ENCODE data around the gene SZRD1. TPM values are rescaled to one million over a fixed set of nuclear protein-coding genes. Genes with fewer than 3 reads are reported as not detected.

Gene SZRD1
- total and polyA plus RNA-seq, 9 of the 15 experiments (the other 6 are each of a cell fraction or from before 2014, with no cell fraction given) = 3.9 to 149 (median 82.5) TPM

GRCh38 chr1:16418823-16419425, 51.9 kb downstream of the SZRD1 start:
- Histone ChIP-seq H4K20me1 (replicated peaks; ENCODE audit: control insufficient read depth, insufficient read depth, low read length) (no peaks in the 10 kb centered on the region), H3K9ac (ENCODE audit: insufficient read depth in 1 of 2, low read depth in 2 of 2, low read length in 2 of 2) (no peak overlapping the region), H2AFZ (ENCODE audit: low read depth, low read length) (no peak overlapping the region), H3K36me3 (ENCODE audit: control insufficient read depth, insufficient read depth, low read length) (no peaks in the 10 kb centered on the region), H3K9me3 (replicated peaks; ENCODE audit: control insufficient read depth, insufficient read depth, low read depth, low read length) (no peaks in the 10 kb centered on the region), H3K4me1 (replicated peaks in 1 of 2; ENCODE audit: control insufficient read depth in 2 of 2, insufficient read depth in 2 of 2, low read length in 2 of 2) (peaks cover 0 to 16% of the 10 kb centered on the region in 2 experiments; a peak in 3 of 5 replicates), H3K4me3 (no peak overlapping the region), H3K27me3 (ENCODE audit: control insufficient read depth in 2 of 2, insufficient read depth in 2 of 2, low read length in 2 of 2) (peaks cover 8 to 22% of the 10 kb centered on the region in 2 experiments; a peak in 4 of 5 replicates), H3K4me2 (ENCODE audit: insufficient read depth, low read length) (no peak overlapping the region), H3K27ac (ENCODE audit: extremely low read depth, low read depth, low read length) (no peak overlapping the region), H3K79me2 (ENCODE audit: control insufficient read depth, insufficient read depth, low read length) (no peaks in the 10 kb centered on the region), H3K9me1 (ENCODE audit: control insufficient read depth, insufficient read depth, low read length) (no peaks in the 10 kb centered on the region)
- intact Hi-C loops (cut with micrococcal nuclease) = no loop called here
- peak; percentile 49 for FAIRE-seq
- WGBS (ENCODE audit: insufficient coverage, low coverage, missing lambda C conversion rate) = 38% methylated on average over 7 of the region's 7 CpGs
- DNase-seq (ENCODE audit: extremely low read depth in 1 of 4, low spot score in 3 of 4) = no peak
- in situ Hi-C loops (cut with MboI) = no loop called here
- POLR2A ChIA-PET = interaction anchor here (1.6 kb wide), 1 partner anchor 12 kb away, joined by 4 read pairs; no protein-coding TSS in a partner anchor
- CTCF ChIA-PET (ENCODE audit: low intra/inter-chr PET ratio) = no interaction called here
- no peak for ATAC-seq
- BruUV-seq (replicated peaks) = no TSS peak
- TF ChIP-seq RHOXF2B (CRISPR knock-in tag; conservative IDR thresholded peaks at IDR 0.05) = no peak
- no peak for TF ChIP-seq CTCF (IDR thresholded peaks at IDR 0.05 in 2 of 3, conservative IDR thresholded peaks at IDR 0.05 in 1 of 3; ENCODE audit: insufficient read depth in 2 of 3, low read depth in 1 of 3, low read length in 3 of 3)
- TF ChIP-seq ZNF778 (CRISPR knock-in tag; IDR thresholded peaks at IDR 0.05) = no peak
- no peak for TF ChIP-seq XRCC5 (IDR thresholded peaks at IDR 0.05; ENCODE audit: low read depth, low read length)
- TF ChIP-seq, protein P1, sequence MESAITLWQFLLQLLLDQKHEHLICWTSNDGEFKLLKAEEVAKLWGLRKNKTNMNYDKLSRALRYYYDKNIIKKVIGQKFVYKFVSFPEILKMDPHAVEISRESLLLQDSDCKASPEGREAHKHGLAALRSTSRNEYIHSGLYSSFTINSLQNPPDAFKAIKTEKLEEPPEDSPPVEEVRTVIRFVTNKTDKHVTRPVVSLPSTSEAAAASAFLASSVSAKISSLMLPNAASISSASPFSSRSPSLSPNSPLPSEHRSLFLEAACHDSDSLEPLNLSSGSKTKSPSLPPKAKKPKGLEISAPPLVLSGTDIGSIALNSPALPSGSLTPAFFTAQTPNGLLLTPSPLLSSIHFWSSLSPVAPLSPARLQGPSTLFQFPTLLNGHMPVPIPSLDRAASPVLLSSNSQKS (CRISPR knock-in tag; IDR thresholded peaks at IDR 0.05) = no peak
- peak; percentile 62 to 83 for TF ChIP-seq TRIM24 (IDR thresholded peaks at IDR 0.05)
- TF ChIP-seq, protein P2, sequence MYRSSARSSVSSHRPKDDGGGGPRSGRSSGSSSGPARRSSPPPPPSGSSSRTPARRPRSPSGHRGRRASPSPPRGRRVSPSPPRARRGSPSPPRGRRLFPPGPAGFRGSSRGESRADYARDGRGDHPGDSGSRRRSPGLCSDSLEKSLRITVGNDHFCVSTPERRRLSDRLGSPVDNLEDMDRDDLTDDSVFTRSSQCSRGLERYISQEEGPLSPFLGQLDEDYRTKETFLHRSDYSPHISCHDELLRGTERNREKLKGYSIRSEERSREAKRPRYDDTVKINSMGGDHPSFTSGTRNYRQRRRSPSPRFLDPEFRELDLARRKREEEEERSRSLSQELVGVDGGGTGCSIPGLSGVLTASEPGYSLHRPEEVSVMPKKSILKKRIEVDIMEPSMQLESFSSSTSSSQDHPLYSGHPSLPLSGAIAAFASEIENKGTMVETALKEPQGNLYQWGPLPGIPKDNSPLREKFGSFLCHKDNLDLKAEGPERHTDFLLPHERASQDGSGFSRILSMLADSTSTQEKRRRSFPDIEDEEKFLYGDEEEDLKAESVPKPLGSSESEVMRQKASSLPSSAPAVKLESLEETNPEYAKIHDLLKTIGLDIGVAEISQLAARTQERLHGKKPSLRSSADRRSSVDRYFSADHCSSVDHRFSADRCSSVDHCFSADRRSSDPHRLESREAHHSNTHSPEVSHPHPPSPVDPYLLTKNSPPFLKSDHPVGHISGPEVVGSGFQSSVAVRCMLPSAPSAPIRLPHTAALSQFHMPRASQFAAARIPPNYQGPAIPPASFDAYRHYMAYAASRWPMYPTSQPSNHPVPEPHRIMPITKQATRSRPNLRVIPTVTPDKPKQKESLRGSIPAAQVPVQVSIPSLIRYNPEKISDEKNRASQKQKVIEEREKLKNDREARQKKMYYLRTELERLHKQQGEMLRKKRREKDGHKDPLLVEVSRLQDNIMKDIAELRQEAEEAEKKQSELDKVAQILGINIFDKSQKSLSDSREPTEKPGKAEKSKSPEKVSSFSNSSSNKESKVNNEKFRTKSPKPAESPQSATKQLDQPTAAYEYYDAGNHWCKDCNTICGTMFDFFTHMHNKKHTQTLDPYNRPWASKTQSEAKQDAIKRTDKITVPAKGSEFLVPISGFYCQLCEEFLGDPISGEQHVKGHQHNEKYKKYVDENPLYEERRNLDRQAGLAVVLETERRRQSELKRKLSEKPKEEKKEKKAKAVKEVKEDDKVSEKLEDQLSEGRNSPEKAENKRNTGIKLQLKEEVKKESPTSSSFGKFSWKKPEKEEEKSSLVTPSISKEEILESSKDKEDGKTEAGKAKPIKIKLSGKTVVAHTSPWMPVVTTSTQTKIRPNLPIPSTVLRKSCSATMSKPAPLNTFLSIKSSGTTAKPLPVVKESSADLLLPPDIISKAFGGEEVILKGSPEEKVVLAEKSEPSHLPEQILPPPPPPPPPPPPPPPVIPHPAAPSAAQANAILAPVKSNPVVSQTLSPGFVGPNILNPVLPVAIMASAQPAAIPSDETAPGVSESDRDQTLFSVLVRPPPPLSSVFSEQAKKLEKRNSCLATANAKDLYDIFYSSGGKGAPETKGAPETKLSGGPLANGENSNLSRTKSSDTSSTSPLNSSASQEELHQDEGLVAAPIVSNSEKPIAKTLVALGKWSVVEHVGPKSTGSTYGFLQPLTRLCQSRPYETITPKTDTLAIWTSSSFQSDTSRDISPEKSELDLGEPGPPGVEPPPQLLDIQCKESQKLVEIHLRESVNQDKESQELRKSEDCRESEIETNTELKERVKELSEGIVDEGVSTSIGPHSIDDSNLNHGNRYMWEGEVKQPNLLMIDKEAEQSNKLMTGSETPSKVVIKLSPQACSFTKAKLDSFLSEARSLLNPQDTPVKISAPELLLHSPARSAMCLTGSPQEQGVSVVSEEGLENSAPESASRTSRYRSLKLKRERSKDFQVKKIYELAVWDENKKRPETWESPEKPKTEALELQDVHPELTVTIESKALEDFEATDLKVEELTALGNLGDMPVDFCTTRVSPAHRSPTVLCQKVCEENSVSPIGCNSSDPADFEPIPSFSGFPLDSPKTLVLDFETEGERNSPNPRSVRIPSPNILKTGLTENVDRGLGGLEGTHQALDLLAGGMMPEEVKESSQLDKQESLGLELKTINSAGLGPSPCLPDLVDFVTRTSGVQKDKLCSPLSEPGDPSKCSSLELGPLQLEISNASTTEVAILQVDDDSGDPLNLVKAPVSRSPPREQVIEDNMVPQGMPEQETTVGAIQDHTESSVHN (IDR thresholded peaks at IDR 0.05; ENCODE audit: borderline replicate concordance in 1 of 2, low read depth in 1 of 2) = no peak
- TF ChIP-seq SAFB (IDR thresholded peaks at IDR 0.05; ENCODE audit: borderline replicate concordance, low read depth, low read length) = no peak
- TF ChIP-seq ZNF24 (IDR thresholded peaks at IDR 0.05) = 0 out of 2 replicates have a peak, but pooled peaks have one; percentile 41
- no peak for TF ChIP-seq NFE2 (IDR thresholded peaks at IDR 0.05; ENCODE audit: low read depth)
- TF ChIP-seq HNRNPUL1 (IDR thresholded peaks at IDR 0.05; ENCODE audit: low read length) = no peak
- no peak for TF ChIP-seq SRSF3 (IDR thresholded peaks at IDR 0.05; ENCODE audit: insufficient read depth, low read length)
